HCT116 (cell line): ENCODE data around the gene VMP1. TPM values are rescaled to one million over a fixed set of nuclear protein-coding genes. Genes with fewer than 3 reads are reported as not detected.
A peak's percentile ranks its signal among the peaks of the same experiment; 100 is the strongest.

Experiments used
- ATAC-seq: fragments of 200-7000 bp; cut with Tn5 transposase; 2 replicates; pipeline ENCODE4 v1.9.1; 2020; ENCODE audit warnings: mild to moderate bottlenecking, moderate library complexity
- BruUV-seq: library from RNA; stranded (reverse); fragments of 400-500 nt; replicated peaks from 2 replicates; lab custom pipeline; 2021; lab: Mats Ljungman, UMichigan
- CTCF ChIA-PET: fragments of 300-600 bp; sonication (Branson Sonifier 250); formaldehyde crosslinking; loops from one replicate; lab custom pipeline; 2021; ENCODE audit warnings: antibody characterized with exemption; lab: Charles Lee
- POLR2A ChIA-PET: fragments of 300-600, 350-600 bp; sonication (Branson Sonifier 250); formaldehyde crosslinking; loops from one replicate; lab custom pipeline; 2021; ENCODE audit warnings: antibody characterized with exemption; lab: Charles Lee
- RAD21 ChIA-PET, 2 experiments: fragments of 300-600 bp; sonication (Branson Sonifier 250); formaldehyde crosslinking; loops; one replicate each; lab custom pipeline; 2023; ENCODE audit warnings: low total read pairs in 2 of 2; ENCODE audit not compliant: uncharacterized antibody in 2 of 2, unreplicated experiment in 2 of 2, low non-redundant PET in 1 of 2; lab: Charles Lee
- DNase-seq: peaks from one replicate; pipeline ENCODE4 v3.0.0-alpha.2; 2010; ENCODE audit warnings: low read depth, low spot score
- H2AFZ ChIP-seq: fragments of 200-600 bp; shearing (Covaris generic), sonication (generic); 2 replicates; pipeline ENCODE4 v1.6.1; 2017; ENCODE audit warnings: low read depth, mixed run types, mixed read lengths, antibody characterized with exemption, low read length; ENCODE audit not compliant: poor library complexity, severe bottlenecking
- H3K27ac ChIP-seq: 2 replicates; pipeline ENCODE4 v1.5.1; 2012; ENCODE audit warnings: low read depth, low read length
- H3K27me3 ChIP-seq: fragments of 200-600 bp; sonication (generic); 2 replicates; pipeline ENCODE4 v1.6.1; 2016; ENCODE audit warnings: mixed run types, low read length, mixed read lengths; ENCODE audit not compliant: insufficient read depth
- H3K36me3 ChIP-seq, 2 experiments: fragments of 200-500 bp in 1 of 2; fragments of 200-600 bp in 1 of 2; sonication (Bioruptor generic) in 1 of 2; sonication (generic) in 1 of 2; 2 replicates each; pipeline versions ENCODE4 v1.5.1 to v1.6.1; 2014 to 2016; ENCODE audit warnings: low read length in 2 of 2, inconsistent platforms in 1 of 2, mixed read lengths in 1 of 2, mixed run types in 1 of 2; ENCODE audit not compliant: insufficient read depth in 2 of 2, control insufficient read depth in 1 of 2
- H3K4me1 ChIP-seq, 2 experiments: fragments of 200-600 bp in 1 of 2; sonication (generic) in 1 of 2; 2 replicates each; pipeline versions ENCODE4 v1.5.1 to v1.6.1; 2012 to 2017; ENCODE audit warnings: low read length in 2 of 2, inconsistent platforms in 1 of 2, mild to moderate bottlenecking in 1 of 2, mixed read lengths in 1 of 2, mixed run types in 1 of 2, moderate library complexity in 1 of 2; ENCODE audit not compliant: insufficient read depth in 2 of 2, control insufficient read depth in 1 of 2
- H3K4me2 ChIP-seq: fragments of 200-600 bp; sonication (generic); 2 replicates; pipeline ENCODE4 v1.6.1; 2017; ENCODE audit warnings: mixed run types, low read length, mixed read lengths
- H3K4me3 ChIP-seq, 2 experiments: fragments of 200-600 bp in 1 of 2; sonication (generic) in 1 of 2; replicated peaks in 1 of 2; 2 replicates each; pipeline ENCODE4 v1.5.1; 2011 to 2016; ENCODE audit warnings: low read length in 2 of 2, control low read depth in 1 of 2, low read depth in 1 of 2, mild to moderate bottlenecking in 1 of 2, mixed read lengths in 1 of 2, mixed run types in 1 of 2
- H3K79me2 ChIP-seq: fragments of 200-600 bp; sonication (generic); 2 replicates; pipeline ENCODE4 v1.6.1; 2017; ENCODE audit warnings: mild to moderate bottlenecking, mixed run types, low read length, moderate library complexity, mixed read lengths; ENCODE audit not compliant: insufficient read depth
- H3K9ac ChIP-seq: fragments of 200-600 bp; sonication (generic); 2 replicates; pipeline ENCODE4 v1.6.1; 2016; ENCODE audit warnings: low read length, mixed read lengths
- H3K9me2 ChIP-seq: fragments of 200-600 bp; sonication (generic), shearing (Covaris generic); 2 replicates; pipeline ENCODE4 v1.6.1; 2017; ENCODE audit warnings: mixed run types, mild to moderate bottlenecking, moderate library complexity; ENCODE audit not compliant: insufficient read depth
- H3K9me3 ChIP-seq, 2 experiments: fragments of 200-500 bp in 1 of 2; fragments of 200-600 bp in 1 of 2; sonication (Bioruptor generic) in 1 of 2; sonication (generic) in 1 of 2; 2 replicates each; pipeline ENCODE4 v1.6.1; 2014 to 2017; ENCODE audit warnings: low read length in 2 of 2, mixed read lengths in 2 of 2, inconsistent platforms in 1 of 2, low read depth in 1 of 2, mild to moderate bottlenecking in 1 of 2, mixed run types in 1 of 2, moderate library complexity in 1 of 2; ENCODE audit not compliant: control insufficient read depth in 1 of 2, insufficient read depth in 1 of 2
- H4K20me1 ChIP-seq: fragments of 200-600 bp; sonication (generic), shearing (Covaris generic); 2 replicates; pipeline ENCODE4 v1.6.1; 2017; ENCODE audit warnings: mixed run types, mild to moderate bottlenecking, moderate library complexity; ENCODE audit not compliant: insufficient read depth
- ATF3 ChIP-seq: IDR thresholded peaks from 2 replicates; pipeline ENCODE4 v1.6.1; 2012
- CTCF ChIP-seq, 3 experiments: fragments of 200-600 bp in 1 of 3; sonication (generic) in 1 of 3; IDR thresholded peaks in 2 of 3; conservative IDR thresholded peaks in 1 of 3; 2 replicates each; pipeline ENCODE4 v1.5.1; 2012 to 2017; ENCODE audit warnings: low read depth in 2 of 3, low read length in 2 of 3, antibody characterized with exemption in 1 of 3, borderline replicate concordance in 1 of 3, control low read depth in 1 of 3, mild to moderate bottlenecking in 1 of 3, mixed read lengths in 1 of 3, mixed run types in 1 of 3, moderate library complexity in 1 of 3; ENCODE audit not compliant: insufficient read depth in 1 of 3
- EZH2 ChIP-seq: fragments of 200-600 bp; sonication (generic); IDR thresholded peaks from 2 replicates; pipeline ENCODE4 v1.6.1; 2017; ENCODE audit warnings: antibody characterized with exemption, mixed run types
- REST ChIP-seq: IDR thresholded peaks from 2 replicates; pipeline ENCODE4 v1.6.1; 2012; ENCODE audit warnings: low read depth
- SP1 ChIP-seq: IDR thresholded peaks from 2 replicates; pipeline ENCODE4 v1.6.1; 2012; ENCODE audit warnings: low read depth
- ZBTB33 ChIP-seq: IDR thresholded peaks from 2 replicates; pipeline ENCODE4 v1.6.1; 2011; ENCODE audit warnings: mild to moderate bottlenecking, low read length, moderate library complexity; ENCODE audit not compliant: insufficient replicate concordance; ENCODE audit errors: extremely low read depth
- ZFX ChIP-seq: fragments of 450-650 bp; IDR thresholded peaks from 2 replicates; pipeline ENCODE4 v1.6.1; 2017
- ZNF274 ChIP-seq: fragments of 200-500 bp; sonication (Bioruptor generic); IDR thresholded peaks from 2 replicates; pipeline ENCODE4 v1.6.1; 2014; ENCODE audit warnings: mild to moderate bottlenecking, low read depth, low read length, inconsistent platforms
- intact Hi-C: fragments of 100-400 bp; cut with micrococcal nuclease; formaldehyde crosslinking; loops from 2 replicates; pipeline ENCODE4 v1.10.0; 2022
- total RNA-seq: library from RNA; stranded (reverse); gene quantifications from one replicate; pipeline ENCODE4 v1.2.1, GENCODE V29; 2021; ENCODE audit not compliant: unreplicated experiment

The VMP1 gene
- total RNA-seq, 1 experiment from 2014 or later = 366 TPM

- ChIA-PET POLR2A (interaction anchor here (1.3 to 1.5 kb wide), 2 partner anchors 40 to 46 kb away, joined by 4 to 6 read pairs; no protein-coding TSS in a partner anchor), RAD21 (interaction anchor here in 1 of 2 experiments (0.6 to 1.6 kb wide), 2 partner anchors 36 to 56 kb away, joined by 3 to 8 read pairs; no protein-coding TSS in a partner anchor), CTCF (no interaction called here)
- Histone ChIP-seq H3K27me3 (no peaks in the 10 kb centered on the region), H3K4me2 (no peak overlapping the region), H3K4me3 (no peak overlapping the region), H2AFZ (no peak overlapping the region), H3K9me2 (no peaks in the 10 kb centered on the region), H3K4me1 (peaks cover 64 to 73% of the 10 kb centered on the region in 2 experiments), H3K9me3 (no peaks in the 10 kb centered on the region), H3K9ac (no peak overlapping the region), H3K36me3 (no peaks in the 10 kb centered on the region), H4K20me1 (no peaks in the 10 kb centered on the region), H3K79me2 (peaks cover 14% of the 10 kb centered on the region), H3K27ac (peak overlapping the region; percentile 46; the same call in 1 of the 2 replicates)
- TF ChIP-seq EZH2 = no peak
- BruUV-seq = no TSS peak
- intact Hi-C loops = no loop called here
- DNase-seq (no peak), ATAC-seq (no peak)
Observed at GRCh38 chr17:59790910-59791309, 83.5 kb downstream of the VMP1 start.

GRCh38 chr17:59791603-59792457 lies 84.4 kb downstream of the VMP1 start:
- ATAC-seq = no peak
- no peak for DNase-seq
- ChIA-PET CTCF (no interaction called here), RAD21 (interaction anchor here in 1 of 2 experiments (0.6 to 1.6 kb wide), 2 partner anchors 37 to 55 kb away, joined by 3 to 8 read pairs; no protein-coding TSS in a partner anchor), POLR2A (interaction anchor here (1.3 to 1.5 kb wide), 2 partner anchors 39 to 46 kb away, joined by 4 to 6 read pairs; no protein-coding TSS in a partner anchor)
- BruUV-seq = no TSS peak
- Histone ChIP-seq H3K9me3 (no peaks in the 10 kb centered on the region), H4K20me1 (no peaks in the 10 kb centered on the region), H2AFZ (no peak overlapping the region), H3K4me1 (peaks cover 67 to 73% of the 10 kb centered on the region in 2 experiments), H3K27me3 (no peaks in the 10 kb centered on the region), H3K9me2 (no peaks in the 10 kb centered on the region), H3K27ac (peak overlapping the region; percentile 46), H3K4me2 (peak overlapping the region; percentile 8; the same call in 1 of the 2 replicates), H3K4me3 (no peak overlapping the region), H3K79me2 (peaks cover 11% of the 10 kb centered on the region), H3K36me3 (0 out of 4 replicates have a peak, but pooled peaks cover 0 to 5% of the 10 kb centered on the region in 2 experiments), H3K9ac (no peak overlapping the region)
- intact Hi-C loops = no loop called here
- TF ChIP-seq REST (no peak), ZNF274 (no peak), ZBTB33 (no peak), ATF3 (no peak), SP1 (no peak), CTCF (IDR thresholded peaks at IDR 0.05 in 2 of 3, conservative IDR thresholded peaks at IDR 0.05 in 1 of 3; ENCODE audit: borderline replicate concordance in 1 of 3, insufficient read depth in 1 of 3, low read depth in 2 of 3, low read length in 2 of 3) (no peak), ZFX (no peak)
